HEK293 (cell line): ENCODE results near the gene TCERG1L.

Experiments used
- CTCF ChIA-PET: fragments of 350-600 bp; formaldehyde crosslinking; extraction: SDS; loops from one replicate; lab custom pipeline; 2021; ENCODE audit warnings: antibody characterized with exemption; lab: Yijun Ruan, JAX
- POLR2A ChIA-PET: fragments of 300-600 bp; formaldehyde crosslinking; extraction: SDS; loops from one replicate; lab custom pipeline; 2020; ENCODE audit warnings: antibody characterized with exemption, inconsistent platforms; lab: Yijun Ruan, JAX
- H3K27ac ChIP-seq: fragments of 200-500 bp; sonication (Bioruptor generic); 2 replicates; pipeline ENCODE4 v1.5.1; 2014; ENCODE audit warnings: low read depth, low read length, control low read depth, inconsistent platforms; ENCODE audit errors: extremely low read depth
- H3K36me3 ChIP-seq, 2 experiments: fragments of 200-500 bp in 1 of 2; sonication (Bioruptor generic) in 1 of 2; 1 replicate in 1 of 2; 2 replicates in 1 of 2; pipeline ENCODE4 v1.5.1; 2014 to 2017; ENCODE audit warnings: inconsistent platforms in 2 of 2, low read length in 2 of 2; ENCODE audit not compliant: control insufficient read depth in 2 of 2, insufficient read depth in 1 of 2
- H3K4me1 ChIP-seq: fragments of 200-500 bp; sonication (Bioruptor generic); 2 replicates; pipeline ENCODE4 v1.5.1; 2014; ENCODE audit warnings: mild to moderate bottlenecking, low read length, inconsistent platforms; ENCODE audit not compliant: control insufficient read depth, insufficient read depth
- H3K4me3 ChIP-seq: 2 replicates; pipeline ENCODE4 v1.5.1; 2011; ENCODE audit warnings: low read depth, mild to moderate bottlenecking, control low read depth, low read length, moderate library complexity
- H3K9me3 ChIP-seq: fragments of 200-500 bp; sonication (Bioruptor generic); 2 replicates; pipeline ENCODE4 v1.5.1; 2014; ENCODE audit warnings: low read depth, low read length, inconsistent platforms; ENCODE audit not compliant: control insufficient read depth, insufficient read depth
- GLI4 ChIP-seq: fragments of 450-650 bp; formaldehyde crosslinking; IDR thresholded peaks from 2 replicates; pipeline ENCODE4 v1.5.1; 2016; ENCODE audit warnings: missing biosample characterization, missing genetic modification characterization
- HOXD13 ChIP-seq: sonication (generic); formaldehyde crosslinking; IDR thresholded peaks from 2 replicates; pipeline ENCODE4 v1.8.0; 2022; ENCODE audit warnings: missing genetic modification reagents, borderline replicate concordance
- KLF10 ChIP-seq: fragments of 450-650 bp; IDR thresholded peaks from 2 replicates; pipeline ENCODE4 v1.5.1; 2018; ENCODE audit warnings: missing biosample characterization, mild to moderate bottlenecking, missing genetic modification characterization
- KLF9 ChIP-seq: fragments of 450-650 bp; formaldehyde crosslinking; IDR thresholded peaks from 2 replicates; pipeline ENCODE4 v1.5.1; 2016; ENCODE audit warnings: missing biosample characterization, missing genetic modification characterization, low read depth
- WT1 ChIP-seq: fragments of 450-650 bp; formaldehyde crosslinking; IDR thresholded peaks from 2 replicates; pipeline ENCODE4 v1.5.1; 2016; ENCODE audit warnings: missing biosample characterization, missing genetic modification characterization
- YY1 ChIP-seq: fragments of 450-650 bp; formaldehyde crosslinking; IDR thresholded peaks from 2 replicates; pipeline ENCODE4 v1.5.1; 2018; ENCODE audit warnings: missing biosample characterization, missing genetic modification characterization
- ZFP41 ChIP-seq: fragments of 450-650 bp; formaldehyde crosslinking; IDR thresholded peaks from 2 replicates; pipeline ENCODE4 v1.5.1; 2016; ENCODE audit warnings: missing biosample characterization, missing genetic modification characterization, borderline replicate concordance
- ZIC2 ChIP-seq: fragments of 450-650 bp; formaldehyde crosslinking; IDR thresholded peaks from 2 replicates; pipeline ENCODE4 v1.5.1; 2016; ENCODE audit warnings: missing biosample characterization, missing genetic modification characterization
- ZNF132 ChIP-seq: fragments of 450-650 bp; formaldehyde crosslinking; IDR thresholded peaks from 2 replicates; pipeline ENCODE4 v1.5.1; 2017; ENCODE audit warnings: missing biosample characterization, missing genetic modification characterization, borderline replicate concordance
- ZNF138 ChIP-seq: fragments of 450-650 bp; formaldehyde crosslinking; IDR thresholded peaks from 2 replicates; pipeline ENCODE4 v1.5.1; 2016; ENCODE audit warnings: missing biosample characterization, missing genetic modification characterization, borderline replicate concordance
- ZNF140 ChIP-seq: fragments of 450-650 bp; formaldehyde crosslinking; IDR thresholded peaks from 2 replicates; pipeline ENCODE4 v1.5.1; 2016; ENCODE audit warnings: missing biosample characterization, missing genetic modification characterization
- ZNF302 ChIP-seq: fragments of 450-650 bp; formaldehyde crosslinking; IDR thresholded peaks from 2 replicates; pipeline ENCODE4 v1.5.1; 2016; ENCODE audit warnings: missing biosample characterization, missing genetic modification characterization, low read depth
- ZNF426 ChIP-seq: fragments of 450-650 bp; formaldehyde crosslinking; IDR thresholded peaks from 2 replicates; pipeline ENCODE4 v1.5.1; 2017; ENCODE audit warnings: missing biosample characterization, missing genetic modification characterization, mild to moderate bottlenecking, inconsistent platforms, moderate library complexity
- ZNF501 ChIP-seq: fragments of 450-650 bp; formaldehyde crosslinking; IDR thresholded peaks from 2 replicates; pipeline ENCODE4 v1.5.1; 2016; ENCODE audit warnings: missing biosample characterization, missing genetic modification characterization
- ZNF701 ChIP-seq: fragments of 450-650 bp; formaldehyde crosslinking; IDR thresholded peaks from 2 replicates; pipeline ENCODE4 v1.5.1; 2016; ENCODE audit warnings: missing biosample characterization, missing genetic modification characterization
- ZXDB ChIP-seq: fragments of 450-650 bp; formaldehyde crosslinking; IDR thresholded peaks from 2 replicates; pipeline ENCODE4 v1.5.1; 2016; ENCODE audit warnings: missing biosample characterization, missing genetic modification characterization
- TF ChIP-seq, protein P1 (sequence below): fragments of 450-650 bp; formaldehyde crosslinking; IDR thresholded peaks from 2 replicates; pipeline ENCODE4 v1.5.1; 2016; ENCODE audit warnings: missing biosample characterization, missing genetic modification characterization
- TF ChIP-seq, protein P2 (sequence below): sonication (generic); formaldehyde crosslinking; IDR thresholded peaks from 2 replicates; pipeline ENCODE4 v1.8.1; 2022; ENCODE audit warnings: mild to moderate bottlenecking, moderate library complexity, missing genetic modification reagents
- TF ChIP-seq, protein P3 (sequence below): fragments of 450-650 bp; formaldehyde crosslinking; IDR thresholded peaks from 2 replicates; pipeline ENCODE4 v1.5.1; 2016; ENCODE audit warnings: missing biosample characterization, missing genetic modification characterization

The TCERG1L gene

GRCh38 chr10:131320860-131321604, 9.5 kb upstream of the TCERG1L start:
- Histone ChIP-seq H3K9me3 (no peaks in the 10 kb centered on the region), H3K4me3 (no peak overlapping the region), H3K4me1 (no peaks in the 10 kb centered on the region), H3K27ac (no peak overlapping the region), H3K36me3 (no peaks in the 10 kb centered on the region)
- TF ChIP-seq ZNF426 (tag by site-specific recombination) (no peak), WT1 (tag by site-specific recombination) (no peak), ZNF132 (tag by site-specific recombination) (no peak), GLI4 (tag by site-specific recombination) (no peak), ZIC2 (tag by site-specific recombination) (no peak), ZNF302 (tag by site-specific recombination) (no peak), KLF9 (tag by site-specific recombination) (no peak), ZNF501 (tag by site-specific recombination) (no peak), ZNF140 (tag by site-specific recombination) (no peak), ZNF138 (tag by site-specific recombination) (no peak), HOXD13 (CRISPR knock-in tag) (no peak), KLF10 (no peak)
- TF ChIP-seq, protein P1, sequence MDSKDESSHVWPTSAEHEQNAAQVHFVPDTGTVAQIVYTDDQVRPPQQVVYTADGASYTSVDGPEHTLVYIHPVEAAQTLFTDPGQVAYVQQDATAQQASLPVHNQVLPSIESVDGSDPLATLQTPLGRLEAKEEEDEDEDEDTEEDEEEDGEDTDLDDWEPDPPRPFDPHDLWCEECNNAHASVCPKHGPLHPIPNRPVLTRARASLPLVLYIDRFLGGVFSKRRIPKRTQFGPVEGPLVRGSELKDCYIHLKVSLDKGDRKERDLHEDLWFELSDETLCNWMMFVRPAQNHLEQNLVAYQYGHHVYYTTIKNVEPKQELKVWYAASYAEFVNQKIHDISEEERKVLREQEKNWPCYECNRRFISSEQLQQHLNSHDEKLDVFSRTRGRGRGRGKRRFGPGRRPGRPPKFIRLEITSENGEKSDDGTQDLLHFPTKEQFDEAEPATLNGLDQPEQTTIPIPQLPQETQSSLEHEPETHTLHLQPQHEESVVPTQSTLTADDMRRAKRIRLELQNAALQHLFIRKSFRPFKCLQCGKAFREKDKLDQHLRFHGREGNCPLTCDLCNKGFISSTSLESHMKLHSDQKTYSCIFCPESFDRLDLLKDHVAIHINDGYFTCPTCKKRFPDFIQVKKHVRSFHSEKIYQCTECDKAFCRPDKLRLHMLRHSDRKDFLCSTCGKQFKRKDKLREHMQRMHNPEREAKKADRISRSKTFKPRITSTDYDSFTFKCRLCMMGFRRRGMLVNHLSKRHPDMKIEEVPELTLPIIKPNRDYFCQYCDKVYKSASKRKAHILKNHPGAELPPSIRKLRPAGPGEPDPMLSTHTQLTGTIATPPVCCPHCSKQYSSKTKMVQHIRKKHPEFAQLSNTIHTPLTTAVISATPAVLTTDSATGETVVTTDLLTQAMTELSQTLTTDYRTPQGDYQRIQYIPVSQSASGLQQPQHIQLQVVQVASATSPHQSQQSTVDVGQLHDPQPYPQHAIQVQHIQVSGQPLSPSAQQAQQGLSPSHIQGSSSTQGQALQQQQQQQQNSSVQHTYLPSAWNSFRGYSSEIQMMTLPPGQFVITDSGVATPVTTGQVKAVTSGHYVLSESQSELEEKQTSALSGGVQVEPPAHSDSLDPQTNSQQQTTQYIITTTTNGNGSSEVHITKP (tag by site-specific recombination): no peak
- TF ChIP-seq, protein P2, sequence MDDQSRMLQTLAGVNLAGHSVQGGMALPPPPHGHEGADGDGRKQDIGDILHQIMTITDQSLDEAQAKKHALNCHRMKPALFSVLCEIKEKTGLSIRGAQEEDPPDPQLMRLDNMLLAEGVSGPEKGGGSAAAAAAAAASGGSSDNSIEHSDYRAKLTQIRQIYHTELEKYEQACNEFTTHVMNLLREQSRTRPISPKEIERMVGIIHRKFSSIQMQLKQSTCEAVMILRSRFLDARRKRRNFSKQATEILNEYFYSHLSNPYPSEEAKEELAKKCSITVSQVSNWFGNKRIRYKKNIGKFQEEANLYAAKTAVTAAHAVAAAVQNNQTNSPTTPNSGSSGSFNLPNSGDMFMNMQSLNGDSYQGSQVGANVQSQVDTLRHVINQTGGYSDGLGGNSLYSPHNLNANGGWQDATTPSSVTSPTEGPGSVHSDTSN (CRISPR knock-in tag): no peak
- ChIA-PET POLR2A (no interaction called here), CTCF (no interaction called here)

- Histone ChIP-seq H3K27ac (no peak overlapping the region), H3K9me3 (no peaks in the 10 kb centered on the region), H3K4me3 (no peak overlapping the region), H3K4me1 (no peaks in the 10 kb centered on the region), H3K36me3 (no peaks in the 10 kb centered on the region)
- POLR2A ChIA-PET: no interaction called here
- TF ChIP-seq YY1 (tag by site-specific recombination) (no peak), ZNF701 (tag by site-specific recombination) (no peak), ZFP41 (tag by site-specific recombination) (no peak), ZXDB (no peak)
- TF ChIP-seq, protein P2 (CRISPR knock-in tag): no peak
- TF ChIP-seq, protein P3, sequence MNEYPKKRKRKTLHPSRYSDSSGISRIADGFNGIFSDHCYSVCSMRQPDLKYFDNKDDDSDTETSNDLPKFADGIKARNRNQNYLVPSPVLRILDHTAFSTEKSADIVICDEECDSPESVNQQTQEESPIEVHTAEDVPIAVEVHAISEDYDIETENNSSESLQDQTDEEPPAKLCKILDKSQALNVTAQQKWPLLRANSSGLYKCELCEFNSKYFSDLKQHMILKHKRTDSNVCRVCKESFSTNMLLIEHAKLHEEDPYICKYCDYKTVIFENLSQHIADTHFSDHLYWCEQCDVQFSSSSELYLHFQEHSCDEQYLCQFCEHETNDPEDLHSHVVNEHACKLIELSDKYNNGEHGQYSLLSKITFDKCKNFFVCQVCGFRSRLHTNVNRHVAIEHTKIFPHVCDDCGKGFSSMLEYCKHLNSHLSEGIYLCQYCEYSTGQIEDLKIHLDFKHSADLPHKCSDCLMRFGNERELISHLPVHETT (tag by site-specific recombination): no peak
- CTCF ChIA-PET: interaction anchor here (0.7 kb wide), 1 partner anchor 519 kb away, joined by 3 read pairs; no protein-coding TSS in a partner anchor
Measured at GRCh38 chr10:131318814-131319213, 7.3 kb upstream of the TCERG1L start.
